ENCODE data around the gene LTBP3.

- TF ChIP-seq SUZ12 (IDR thresholded peaks at IDR 0.05; ENCODE audit: extremely low read depth, insufficient read depth, insufficient read length) (no peak), ZNF274 (IDR thresholded peaks at IDR 0.05; ENCODE audit: low read depth, low read length) (no peak), YY1 (IDR thresholded peaks at IDR 0.05; ENCODE audit: insufficient read depth, insufficient read length) (no peak)
Observed at GRCh38 chr11:65578667-65579066, 20.5 kb upstream of the LTBP3 start.

Measured in NT2/D1 (cell line).